Endothelial cell of umbilical vein (primary cell): ENCODE measurements around the gene CCDC126. TPM values are rescaled to one million over a fixed set of nuclear protein-coding genes. Genes with fewer than 3 reads are reported as not detected.

ENCODE experiments used
- BruUV-seq: library from RNA; stranded (reverse); fragments of 400-500 nt; replicated peaks from 2 replicates; lab custom pipeline; 2021; lab: Mats Ljungman, UMichigan
- CTCF ChIA-PET: fragments of 300-600, 350-600 bp; sonication (Branson Sonifier 250); formaldehyde crosslinking; loops from one replicate; lab custom pipeline; 2021; ENCODE audit warnings: antibody characterized with exemption, inconsistent platforms; lab: Charles Lee
- POLR2A ChIA-PET: fragments of 300-600, 350-600 bp; sonication (Branson Sonifier 250); formaldehyde crosslinking; loops from one replicate; lab custom pipeline; 2021; ENCODE audit warnings: antibody characterized with exemption, inconsistent platforms; lab: Charles Lee
- DNase-seq: peaks from one replicate; pipeline ENCODE4 v3.0.0-alpha.2; 2011; ENCODE audit warnings: low read depth, low spot score
- FAIRE-seq: peaks from 2 replicates; lab custom pipeline; 2011; peaks lifted over from hg19 to GRCh38; lab: Jason Lieb, UNC
- H2AFZ ChIP-seq: 2 replicates; pipeline ENCODE4 v1.6.0; 2012; ENCODE audit warnings: low read depth, low read length, control low read depth, inconsistent platforms
- H3K27ac ChIP-seq: 2 replicates; pipeline ENCODE4 v1.5.1; 2011; ENCODE audit warnings: low read depth, mild to moderate bottlenecking, control low read depth, low read length, moderate library complexity; ENCODE audit not compliant: insufficient read depth
- H3K27me3 ChIP-seq, 2 experiments: 2 replicates each; pipeline versions ENCODE4 v1.6.0 to v1.6.1; 2011; ENCODE audit warnings: low read length in 2 of 2, mixed read lengths in 1 of 2; ENCODE audit not compliant: control insufficient read depth in 2 of 2, insufficient read depth in 2 of 2
- H3K36me3 ChIP-seq, 2 experiments: 2 replicates in 1 of 2; 3 replicates in 1 of 2; pipeline ENCODE4 v1.5.1; 2011; ENCODE audit warnings: low read length in 2 of 2, mild to moderate bottlenecking in 1 of 2, moderate library complexity in 1 of 2; ENCODE audit not compliant: control insufficient read depth in 2 of 2, insufficient read depth in 2 of 2; ENCODE audit errors: extremely low read depth in 1 of 2
- H3K4me1 ChIP-seq: 3 replicates; pipeline ENCODE4 v1.5.1; 2011; ENCODE audit warnings: mild to moderate bottlenecking, low read length; ENCODE audit not compliant: control insufficient read depth, insufficient read depth; ENCODE audit errors: extremely low read depth
- H3K4me2 ChIP-seq: 2 replicates; pipeline ENCODE4 v1.6.1; 2011; ENCODE audit warnings: low read length, control low read depth, mixed read lengths; ENCODE audit not compliant: insufficient read depth
- H3K4me3 ChIP-seq, 3 experiments: fragments of 200-600 bp in 1 of 3; sonication (generic), shearing (Covaris generic) in 1 of 3; replicated peaks in 1 of 3; 2 replicates each; pipeline ENCODE4 v1.5.1; 2011 to 2016; ENCODE audit warnings: control low read depth in 3 of 3, low read length in 3 of 3, mild to moderate bottlenecking in 2 of 3, inconsistent platforms in 1 of 3, low read depth in 1 of 3, moderate library complexity in 1 of 3; ENCODE audit not compliant: insufficient read depth in 1 of 3
- H3K79me2 ChIP-seq: 2 replicates; pipeline ENCODE4 v1.6.0; 2012; ENCODE audit warnings: low read length, inconsistent platforms; ENCODE audit not compliant: control insufficient read depth, insufficient read depth
- H3K9ac ChIP-seq: replicated peaks from 2 replicates; pipeline ENCODE3; 2011; ENCODE audit warnings: low read length, control low read depth; ENCODE audit not compliant: insufficient read depth; ENCODE audit errors: extremely low read depth
- H3K9me1 ChIP-seq: replicated peaks from 3 replicates; pipeline ENCODE4 v1.6.0; 2011; ENCODE audit warnings: mild to moderate bottlenecking, low read length; ENCODE audit not compliant: control insufficient read depth, insufficient read depth; ENCODE audit errors: extremely low read depth
- H3K9me3 ChIP-seq: replicated peaks from 2 replicates; pipeline ENCODE4 v1.5.1; 2012; ENCODE audit warnings: low read length, inconsistent platforms; ENCODE audit not compliant: control insufficient read depth, insufficient read depth
- H4K20me1 ChIP-seq: replicated peaks from 2 replicates; pipeline ENCODE3; 2011; ENCODE audit warnings: mild to moderate bottlenecking, low read length; ENCODE audit not compliant: control insufficient read depth, insufficient read depth; ENCODE audit errors: extremely low read depth
- CTCF ChIP-seq, 2 donors: IDR thresholded peaks; 1 replicate in 1 of 2; 2 replicates in 1 of 2; pipeline ENCODE4 v1.5.1; 2011; ENCODE audit warnings: low read length in 2 of 2, mild to moderate bottlenecking in 2 of 2, moderate library complexity in 2 of 2, control low read depth in 1 of 2, inconsistent platforms in 1 of 2, low read depth in 1 of 2; ENCODE audit not compliant: insufficient read depth in 1 of 2; ENCODE audit errors: extremely low read depth in 1 of 2
- EZH2 ChIP-seq: IDR thresholded peaks from 2 replicates; pipeline ENCODE4 v1.6.1; 2012; ENCODE audit warnings: borderline replicate concordance, low read depth, mild to moderate bottlenecking, moderate library complexity, low read length, inconsistent platforms; ENCODE audit not compliant: severe bottlenecking
- FOS ChIP-seq: IDR thresholded peaks from 2 replicates; pipeline ENCODE4 v1.6.1; 2011; ENCODE audit warnings: mild to moderate bottlenecking, low read length, moderate library complexity, borderline replicate concordance; ENCODE audit not compliant: insufficient read depth
- GATA2 ChIP-seq: IDR thresholded peaks from 2 replicates; pipeline ENCODE4 v1.7.0; 2011; ENCODE audit warnings: low read depth, mild to moderate bottlenecking, moderate library complexity, mixed read lengths, low read length; ENCODE audit not compliant: insufficient read length, insufficient read depth
- JUN ChIP-seq: IDR thresholded peaks from 2 replicates; pipeline ENCODE4 v1.6.1; 2011; ENCODE audit warnings: borderline replicate concordance, low read depth; ENCODE audit not compliant: insufficient read length, insufficient read depth
- MYC ChIP-seq: IDR thresholded peaks from one replicate; pipeline ENCODE4 v1.6.1; 2011; ENCODE audit warnings: mild to moderate bottlenecking, low read depth, low read length
- POLR2A ChIP-seq: IDR thresholded peaks from 2 replicates; pipeline ENCODE4 v1.6.1; 2012; ENCODE audit warnings: low read depth, mild to moderate bottlenecking, control low read depth, low read length
- POLR2AphosphoS5 ChIP-seq: IDR thresholded peaks from 2 replicates; pipeline ENCODE4 v1.6.1; 2012; ENCODE audit warnings: low read depth, mild to moderate bottlenecking, control low read depth, low read length, moderate library complexity; ENCODE audit not compliant: insufficient read depth
- dilution Hi-C: fragments of 300-500 bp; cut with MboI; formaldehyde crosslinking; loops from one replicate; pipeline ENCODE4 v1.15.0; 2019; ENCODE audit warnings: low sequenced_read_pairs; ENCODE audit not compliant: extremely low pct_ligation_motif_present
- intact Hi-C: fragments of 100-400 bp; cut with micrococcal nuclease; formaldehyde crosslinking; loops from one replicate; pipeline ENCODE4 v1.10.0; 2022
- polyA plus RNA-seq, 4 experiments: library from polyadenylated mRNA; depleted of rRNA in 3 of 4; stranded (reverse) in 3 of 4; unstranded in 1 of 4; fragments of >200 nt; gene quantifications; 2 replicates each; pipeline versions ENCODE4 v1.2.1 to v1.2.3, GENCODE V29; 2011 to 2012; ENCODE audit warnings: missing spikeins in 1 of 4
- total RNA-seq: library from RNA; stranded (reverse); gene quantifications from 2 replicates; pipeline ENCODE4 v1.2.3, GENCODE V29; 2021
- TF ChIP-seq, protein P1 (sequence below): IDR thresholded peaks from 2 replicates; pipeline ENCODE4 v1.6.1; 2011; ENCODE audit not compliant: insufficient read depth, insufficient read length

CCDC126 gene
- total and polyA plus RNA-seq, 2 donors (not counting 3 experiments of a cell fraction or from before 2014, with no cell fraction given), result 4.9 to 8.6 TPM

- Histone ChIP-seq H3K79me2 (no peaks in the 10 kb centered on the region), H3K27me3 (no peaks in the 10 kb centered on the region), H3K4me1 (no peaks in the 10 kb centered on the region), H3K27ac (no peak overlapping the region), H4K20me1 (no peaks in the 10 kb centered on the region), H3K9me1 (no peaks in the 10 kb centered on the region), H3K4me2 (no peak overlapping the region), H3K4me3 (no peak overlapping the region), H3K9me3 (no peaks in the 10 kb centered on the region), H3K36me3 (peaks cover 0 to 5% of the 10 kb centered on the region in 2 experiments), H3K9ac (no peak overlapping the region), H2AFZ (no peak overlapping the region)
- CTCF ChIA-PET, result interaction anchor here (3.6 kb wide), 1 partner anchor 7 kb away, joined by 16 read pairs; no protein-coding TSS in a partner anchor
- no TSS peak for BruUV-seq
- FAIRE-seq (no peak), DNase-seq (no peak)
- intact Hi-C loops, result no loop called here
- TF ChIP-seq MYC (no peak), POLR2A (no peak), POLR2AphosphoS5 (no peak), GATA2 (no peak), EZH2 (no peak), FOS (no peak), JUN (no peak), CTCF (IDR thresholded peaks at IDR 0.05; ENCODE audit: extremely low read depth in 1 of 2, insufficient read depth in 1 of 2, low read depth in 1 of 2, low read length in 2 of 2) (no peak)
- TF ChIP-seq, protein P1, sequence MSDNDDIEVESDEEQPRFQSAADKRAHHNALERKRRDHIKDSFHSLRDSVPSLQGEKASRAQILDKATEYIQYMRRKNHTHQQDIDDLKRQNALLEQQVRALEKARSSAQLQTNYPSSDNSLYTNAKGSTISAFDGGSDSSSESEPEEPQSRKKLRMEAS, result no peak
- dilution Hi-C loops, result no loop called here
- POLR2A ChIA-PET, result no interaction called here
Observed at GRCh38 chr7:23689165-23689564, 92.0 kb downstream of the CCDC126 start.
